Skeletal muscle tissue (tissue), 4 donors: ENCODE measurements around the gene DTNB. TPM values are rescaled to one million over a fixed set of nuclear protein-coding genes. Genes with fewer than 3 reads are reported as not detected.
"Not testable (repeated sequence)": the region's sequence is repeated elsewhere in the genome, so short reads cannot be mapped to it uniquely, and the experiment has no call there.

ENCODE experiments used
- H3K27ac ChIP-seq: one replicate; pipeline ENCODE4 v1.7.0; 2013; ENCODE audit warnings: mild to moderate bottlenecking, low read depth, low read length, inconsistent platforms
- H3K27me3 ChIP-seq, 3 donors: one replicate each; pipeline ENCODE4 v1.7.0; 2013; ENCODE audit warnings: low read length in 3 of 3; ENCODE audit not compliant: control insufficient read depth in 3 of 3, insufficient read depth in 3 of 3
- H3K36me3 ChIP-seq, 3 donors: one replicate each; pipeline ENCODE4 v1.7.0; 2013; ENCODE audit warnings: low read length in 3 of 3; ENCODE audit not compliant: control insufficient read depth in 3 of 3, insufficient read depth in 3 of 3
- H3K4me1 ChIP-seq, 3 donors: one replicate each; pipeline ENCODE4 v1.7.0; 2013; ENCODE audit warnings: low read length in 3 of 3, mild to moderate bottlenecking in 3 of 3; ENCODE audit not compliant: control insufficient read depth in 3 of 3, insufficient read depth in 3 of 3
- H3K4me3 ChIP-seq, 3 donors: one replicate each; pipeline ENCODE4 v1.7.0; 2013; ENCODE audit warnings: low read length in 3 of 3
- H3K9ac ChIP-seq, 3 donors: one replicate each; pipeline ENCODE4 v1.7.0; 2013; ENCODE audit warnings: low read length in 3 of 3, mild to moderate bottlenecking in 3 of 3, moderate library complexity in 2 of 3, low read depth in 1 of 3
- H3K9me3 ChIP-seq, 3 donors: one replicate each; pipeline ENCODE4 v1.7.0; 2013; ENCODE audit warnings: low read length in 3 of 3; ENCODE audit not compliant: control insufficient read depth in 3 of 3
- total RNA-seq: library from RNA; depleted of rRNA; stranded (reverse); fragments of >200 nt; gene quantifications from one replicate; pipeline ENCODE4 v1.2.3, GENCODE V29; 2014
- donor health status: Osteomylitis.

DTNB gene
- total RNA-seq, result 3.1 TPM

- Histone ChIP-seq H3K9ac (peak within 1 kb of the TSS; percentile 74 to 84 (median 75)), H3K27ac (peak within 1 kb of the TSS; percentile 71), H3K4me1 (peaks cover 8 to 13% (median 9%) of the 10 kb centered on the region in 3 donors), H3K9me3 (no peaks in the 10 kb centered on the region), H3K36me3 (no peaks in the 10 kb centered on the region), H3K4me3 (peak within 1 kb of the TSS; percentile 80 to 83 (median 83)), H3K27me3 (no peaks in the 10 kb centered on the region)
Measured at GRCh38 chr2:25673300-25674076, at the start of gene DTNB. Gene DTNB (minus strand): TSS chr2:25673577. CDS start chr2:25652660, 20,917 bp downstream.

GRCh38 chr2:25722224-25722623, 48.8 kb upstream of the DTNB start:
- Histone ChIP-seq H3K27ac (no peak overlapping the region), H3K36me3 (no peaks in the 10 kb centered on the region), H3K4me1 (no peaks in the 10 kb centered on the region), H3K4me3 (no peak overlapping the region), H3K9ac (no peak overlapping the region), H3K27me3 (peaks cover 0 to 12% (median 3%) of the 10 kb centered on the region in 3 donors), H3K9me3 (no peaks in the 10 kb centered on the region)

- Histone ChIP-seq H3K9ac (no peak overlapping the region), H3K9me3 (no peaks in the 10 kb centered on the region), H3K4me3 (no peak overlapping the region), H3K36me3 (no peaks in the 10 kb centered on the region), H3K4me1 (no peaks in the 10 kb centered on the region), H3K27ac (no peak overlapping the region), H3K27me3 (peaks cover 0 to 9% (median 3%) of the 10 kb centered on the region in 3 donors)
Measured at GRCh38 chr2:25720575-25720974, 47.2 kb upstream of the DTNB start.

GRCh38 chr2:25714740-25715139, 41.4 kb upstream of the DTNB start:
- H3K27me3 ChIP-seq, result no peaks in the 10 kb centered on the region
- no peaks in the 10 kb centered on the region for H3K36me3 ChIP-seq
- H3K4me3 ChIP-seq, result no peak overlapping the region
- H3K4me1 ChIP-seq, result no peaks in the 10 kb centered on the region
- H3K9me3 ChIP-seq, result no peaks in the 10 kb centered on the region
- no peak overlapping the region for H3K27ac ChIP-seq
- no peak overlapping the region for H3K9ac ChIP-seq

GRCh38 chr2:25712455-25712854, 39.1 kb upstream of the DTNB start:
- peaks cover 0 to 8% (median 4%) of the 10 kb centered on the region in 3 donors for H3K27me3 ChIP-seq
- no peak overlapping the region for H3K4me3 ChIP-seq

GRCh38 chr2:25711675-25712354, 38.4 kb upstream of the DTNB start:
- Histone ChIP-seq H3K4me3 (no peak overlapping the region), H3K9me3 (no peaks in the 10 kb centered on the region), H3K27me3 (peaks cover 0 to 8% (median 4%) of the 10 kb centered on the region in 3 donors), H3K36me3 (no peaks in the 10 kb centered on the region), H3K4me1 (no peaks in the 10 kb centered on the region), H3K27ac (no peak overlapping the region), H3K9ac (no peak overlapping the region)

More at GRCh38 chr2:25712455-25712854, 39.1 kb upstream of the DTNB start:
- no peaks in the 10 kb centered on the region for H3K36me3 ChIP-seq
- no peaks in the 10 kb centered on the region for H3K9me3 ChIP-seq
- H3K4me1 ChIP-seq, result no peaks in the 10 kb centered on the region
- no peak overlapping the region for H3K9ac ChIP-seq
- no peak overlapping the region for H3K27ac ChIP-seq

- no peak overlapping the region for H3K9ac ChIP-seq
- no peak overlapping the region for H3K27ac ChIP-seq
- H3K36me3 ChIP-seq, result no peaks in the 10 kb centered on the region
- H3K27me3 ChIP-seq, result peaks cover 0 to 8% (median 4%) of the 10 kb centered on the region in 3 donors
- H3K9me3 ChIP-seq, result no peaks in the 10 kb centered on the region
- H3K4me1 ChIP-seq, result no peaks in the 10 kb centered on the region
- no peak overlapping the region for H3K4me3 ChIP-seq
Measured at GRCh38 chr2:25710750-25711149, 37.4 kb upstream of the DTNB start.

- Histone ChIP-seq H3K27ac (no peak overlapping the region), H3K36me3 (no peaks in the 10 kb centered on the region), H3K4me1 (no peaks in the 10 kb centered on the region), H3K27me3 (peaks cover 0 to 8% (median 4%) of the 10 kb centered on the region in 3 donors), H3K9ac (no peak overlapping the region), H3K9me3 (no peaks in the 10 kb centered on the region), H3K4me3 (no peak overlapping the region)
Measured at GRCh38 chr2:25709349-25709748, 36.0 kb upstream of the DTNB start.

GRCh38 chr2:25707927-25708590, 34.7 kb upstream of the DTNB start:
- Histone ChIP-seq H3K4me3 (no peak overlapping the region), H3K9me3 (no peaks in the 10 kb centered on the region), H3K9ac (no peak overlapping the region), H3K4me1 (no peaks in the 10 kb centered on the region), H3K27ac (no peak overlapping the region), H3K27me3 (peaks cover 0 to 8% (median 4%) of the 10 kb centered on the region in 3 donors), H3K36me3 (no peaks in the 10 kb centered on the region)

- H3K9ac ChIP-seq, H3K4me1 ChIP-seq, H3K27ac ChIP-seq, H3K27me3 ChIP-seq, H3K4me3 ChIP-seq, H3K36me3 ChIP-seq, H3K9me3 ChIP-seq: not testable (repeated sequence)
Measured at GRCh38 chr2:25705575-25705974, 32.2 kb upstream of the DTNB start.
